ENCODE data around the gene MYBPHL.

- TF ChIP-seq CTCF (IDR thresholded peaks at IDR 0.05) (no peak), POLR2A (IDR thresholded peaks at IDR 0.05) (no peak)
Observed at GRCh38 chr1:109316506-109316905, 9.7 kb upstream of the MYBPHL start.

All from uterus (tissue), 2 donors.